Heart left ventricle (tissue), 16 donors: ENCODE results near the gene SPATA2L. TPM values are rescaled to one million over a fixed set of nuclear protein-coding genes. Genes with fewer than 3 reads are reported as not detected.
"Not testable (repeated sequence)": the region's sequence is repeated elsewhere in the genome, so short reads cannot be mapped to it uniquely, and the experiment has no call there.

Experiments used
- ATAC-seq, 4 donors: fragments of 200-7000 bp; cut with Tn5 transposase; one replicate each; pipeline ENCODE4 v1.9.1; 2020 to 2022; ENCODE audit warnings: moderate library complexity in 4 of 4, mild to moderate bottlenecking in 3 of 4, moderate number of reproducible peaks in 1 of 4
- DNase-seq, 5 donors: peaks; one replicate each; pipeline ENCODE4 v3.0.0-alpha.2; 2020
- H3K27ac ChIP-seq, 12 donors: fragments of 200-600 bp; sonication (generic) in 4 of 12; one replicate each; pipeline versions ENCODE4 v1.5.0 to v1.8.0; 2016 to 2022; ENCODE audit warnings: mild to moderate bottlenecking in 2 of 12
- H3K27me3 ChIP-seq, 9 donors: fragments of 200-600 bp; sonication (generic) in 2 of 9; one replicate each; pipeline versions ENCODE4 v1.5.1 to v1.8.0; 2016 to 2022; ENCODE audit warnings: mild to moderate bottlenecking in 3 of 9
- H3K36me3 ChIP-seq, 9 donors: fragments of 200-600 bp; sonication (generic) in 2 of 9; one replicate each; pipeline versions ENCODE4 v1.5.0 to v1.8.0; 2018 to 2022; ENCODE audit warnings: mild to moderate bottlenecking in 2 of 9
- H3K4me1 ChIP-seq, 12 donors: fragments of 200-600 bp; sonication (generic) in 4 of 12; one replicate each; pipeline versions ENCODE4 v1.5.0 to v1.8.0; 2016 to 2022; ENCODE audit warnings: mild to moderate bottlenecking in 3 of 12
- H3K4me3 ChIP-seq, 12 donors: fragments of 200-600 bp; sonication (generic) in 4 of 12; one replicate each; pipeline versions ENCODE4 v1.5.0 to v1.8.0; 2017 to 2022; ENCODE audit warnings: mild to moderate bottlenecking in 9 of 12, moderate library complexity in 4 of 12
- H3K9me3 ChIP-seq, 12 donors: fragments of 200-600 bp; sonication (generic) in 4 of 12; one replicate each; pipeline versions ENCODE4 v1.5.0 to v1.8.0; 2016 to 2022; ENCODE audit warnings: mild to moderate bottlenecking in 1 of 12
- CTCF ChIP-seq, 12 donors: fragments of 200-600 bp; sonication (generic) in 4 of 12; IDR thresholded peaks; one replicate each; pipeline versions ENCODE4 v1.5.0 to v1.8.0; 2018 to 2022; ENCODE audit warnings: antibody characterized with exemption in 12 of 12, mild to moderate bottlenecking in 5 of 12
- POLR2A ChIP-seq, 2 donors: fragments of 450-650 bp; IDR thresholded peaks; one replicate each; pipeline ENCODE4 v1.6.1; 2017; ENCODE audit warnings: antibody characterized with exemption in 2 of 2, mild to moderate bottlenecking in 2 of 2, moderate library complexity in 2 of 2
- WGBS, 4 donors: extraction: QIAGEN DNeasy Blood & Tissue Kit in 2 of 4; methylation state at CpG; one replicate each; pipeline versions ENCODE4 v1.1.5 to v1.1.7; 2013 to 2018; 5-methylcytosine and 5-hydroxymethylcytosine counted together
- intact Hi-C, 10 donors: fragments of 100-400 bp; cut with DNase I; formaldehyde crosslinking; loops; one replicate each; pipeline versions ENCODE4 v1.11.1 to v1.14.2; 2022
- polyA plus RNA-seq, 2 donors: library from polyadenylated mRNA; stranded (reverse); fragments of 200-250 nt; gene quantifications; one replicate each; pipeline ENCODE4 v1.2.3, GENCODE V29; 2013
- total RNA-seq, 9 donors: library from RNA; depleted of rRNA in 2 of 9; stranded (reverse); fragments of >200 nt in 2 of 9; fragmentation: NEBNext Ultra II Directional in 3 of 9; extraction: Animal tissue kit (Norgen Biotek cat#: 25700) in 3 of 9; gene quantifications; one replicate each; pipeline versions ENCODE4 v1.1.0 to v1.2.4, GENCODE V29; 2016 to 2023
- donor health status: ischemic (EF 13 %, LVEDD 7.1; RV severe dilation, severe dysfunction).
- donor health status: healthy with polysubstance abuse.
- donor health status: DM: no; HTN: yes; CAD: no.
- donor health status: DM: no; HTN: no; CAD: no.
- donor health status: ischemic (EF 25% LVEDD 6.9; RV normal size, moderate dysfunction).
- donor health status: ischemic (EF 25% LVEDD 5.7; RV mildly dilated, moderate dysfunction).
- donor health status: healthy.
- donor health status: DM: yes; HTN: yes; CAD: no.
- donor health status: ischemic (EF 35%, LVEDD 5.7; RV mildly dilated, moderate dysfunction).
- donor health status: nonischemic (EF 11% LVEDD 7.7; RV severe dilation, severe dysfunction).
- donor health status: DM: yes; HTN: yes; CAD: no.
- donor health status: PGD.
- donor health status: ischemic (EF 29% LVEDD 5.4; RV normal size, mild dysfunction).
- donor health status: nonischemic (EF 23%, LVEDD 6.1; RV moderate dilation, normal function).

SPATA2L gene
- total and polyA plus RNA-seq, 11 donors, result 1.9 to 15.0 (median 4.0) TPM

- DNase-seq (peak in 1 of 5 donors; percentile 9), ATAC-seq (no peak)
- intact Hi-C loops, result loop anchor here in 6 of 10 donors (2.0 to 10.0 kb wide), 8 partner anchors 47 to 168 kb away; partner anchors contain the start of genes CHMP1A (in 1 of the 6), SPATA33 (in 1 of the 6) and TCF25 (in 1 of the 6)
- Histone ChIP-seq H3K4me1 (peaks cover 6 to 33% (median 24%) of the 10 kb centered on the region in 12 donors), H3K27ac (no peak overlapping the region), H3K9me3 (no peaks in the 10 kb centered on the region), H3K36me3 (peaks cover 0 to 8% (median 0%) of the 10 kb centered on the region in 9 donors), H3K27me3 (no peaks in the 10 kb centered on the region), H3K4me3 (no peak overlapping the region)
- TF ChIP-seq CTCF (IDR thresholded peaks at IDR 0.05) (no peak), POLR2A (IDR thresholded peaks at IDR 0.05) (no peak)
- 74 to 78% (median 77%) methylated on average over 12 to 13 of the region's 13 CpGs for WGBS, 4 donors
Observed at GRCh38 chr16:89704281-89704680, 2.8 kb upstream of the SPATA2L start.

GRCh38 chr16:89700649-89701424 is 668 bp downstream of the SPATA2L start:
- H3K36me3 ChIP-seq, result peaks cover 0 to 13% (median 0%) of the 10 kb centered on the region in 9 donors
- intact Hi-C loops, result loop anchor here in 7 of 10 donors (2.0 to 10.0 kb wide), 9 partner anchors 20 to 171 kb away; partner anchors contain the start of genes VPS9D1 (in 2 of the 7), ZNF276 (in 2 of the 7), CHMP1A (in 1 of the 7) and SPATA33 (in 1 of the 7)

GRCh38 chr16:89700100-89700648 is 1.3 kb downstream of the SPATA2L start:
- Histone ChIP-seq H3K4me3 (peak overlapping the region in 11 of 12 donors; percentile 52 to 89 (median 70)), H3K27me3 (no peaks in the 10 kb centered on the region), H3K27ac (peak overlapping the region in 11 of 12 donors; percentile 26 to 89 (median 74)), H3K36me3 (peaks cover 0 to 19% (median 1%) of the 10 kb centered on the region in 9 donors), H3K9me3 (no peaks in the 10 kb centered on the region), H3K4me1 (peaks cover 6 to 27% (median 21%) of the 10 kb centered on the region in 12 donors)
- peak; percentile 99 for DNase-seq
- WGBS, 4 donors, result 0 to 2% (median 1%) methylated on average over 13 to 30 of the region's 30 CpGs
- TF ChIP-seq CTCF (IDR thresholded peaks at IDR 0.05) (peak; percentile 55 to 84 (median 64)), POLR2A (IDR thresholded peaks at IDR 0.05) (peak in 1 of 2 donors; percentile 43)
- intact Hi-C loops, result loop anchor here in 7 of 10 donors (2.0 to 10.0 kb wide), 9 partner anchors 21 to 172 kb away; partner anchors contain the start of genes VPS9D1 (in 2 of the 7), ZNF276 (in 2 of the 7), CHMP1A (in 1 of the 7) and SPATA33 (in 1 of the 7)
- peak; percentile 76 to 93 (median 80) for ATAC-seq

More at GRCh38 chr16:89700649-89701424, 668 bp downstream of the SPATA2L start:
- no peaks in the 10 kb centered on the region for H3K27me3 ChIP-seq
- peaks cover 6 to 29% (median 21%) of the 10 kb centered on the region in 12 donors for H3K4me1 ChIP-seq
- DNase-seq (peak in 3 of 5 donors; percentile 33 to 73 (median 52)), ATAC-seq (peak in 2 of 4 donors; percentile 1 to 21)
- no peaks in the 10 kb centered on the region for H3K9me3 ChIP-seq
- H3K27ac ChIP-seq, result peak overlapping the region in 11 of 12 donors; percentile 26 to 89 (median 74)
- peak overlapping the region; percentile 52 to 89 (median 70) for H3K4me3 ChIP-seq
- TF ChIP-seq CTCF (IDR thresholded peaks at IDR 0.05) (peak in 1 of 12 donors; percentile 16), POLR2A (IDR thresholded peaks at IDR 0.05) (no peak)
- WGBS, 4 donors, result 2 to 4% (median 3%) methylated on average over 15 to 78 of the region's 78 CpGs

- H3K4me1 ChIP-seq, result peaks cover 6 to 27% (median 21%) of the 10 kb centered on the region in 12 donors
- WGBS, 4 donors, result 54 to 67% (median 59%) methylated on average over 15 to 18 of the region's 18 CpGs
- intact Hi-C loops, result loop anchor here in 7 of 10 donors (2.0 to 10.0 kb wide), 9 partner anchors 21 to 173 kb away; partner anchors contain the start of genes VPS9D1 (in 2 of the 7), ZNF276 (in 2 of the 7), CHMP1A (in 1 of the 7) and SPATA33 (in 1 of the 7)
- not testable (repeated sequence) for H3K27me3 ChIP-seq, DNase-seq, ATAC-seq, H3K9me3 ChIP-seq
- H3K4me3 ChIP-seq, result peak overlapping the region in 9 of 12 donors; percentile 63 to 89 (median 73)
- peaks cover 0 to 24% (median 4%) of the 10 kb centered on the region in 9 donors for H3K36me3 ChIP-seq
- peak overlapping the region in 9 of 12 donors; percentile 31 to 89 (median 74) for H3K27ac ChIP-seq
Observed at GRCh38 chr16:89699629-89700099, 1.8 kb downstream of the SPATA2L start.

- H3K36me3 ChIP-seq, result peaks cover 0 to 34% (median 11%) of the 10 kb centered on the region in 9 donors
- intact Hi-C loops, DNase-seq, ATAC-seq, H3K27me3 ChIP-seq, H3K9me3 ChIP-seq, H3K27ac ChIP-seq, H3K4me3 ChIP-seq: not testable (repeated sequence)
- peaks cover 6 to 27% (median 21%) of the 10 kb centered on the region in 12 donors for H3K4me1 ChIP-seq
- WGBS, 4 donors, result 95 to 98% (median 96%) methylated on average over 14 of the region's 14 CpGs
Observed at GRCh38 chr16:89698717-89699116, 2.8 kb downstream of the SPATA2L start.
